Measurements from ENCODE around the gene TMEM200A.

Gene TMEM200A

DNA sequence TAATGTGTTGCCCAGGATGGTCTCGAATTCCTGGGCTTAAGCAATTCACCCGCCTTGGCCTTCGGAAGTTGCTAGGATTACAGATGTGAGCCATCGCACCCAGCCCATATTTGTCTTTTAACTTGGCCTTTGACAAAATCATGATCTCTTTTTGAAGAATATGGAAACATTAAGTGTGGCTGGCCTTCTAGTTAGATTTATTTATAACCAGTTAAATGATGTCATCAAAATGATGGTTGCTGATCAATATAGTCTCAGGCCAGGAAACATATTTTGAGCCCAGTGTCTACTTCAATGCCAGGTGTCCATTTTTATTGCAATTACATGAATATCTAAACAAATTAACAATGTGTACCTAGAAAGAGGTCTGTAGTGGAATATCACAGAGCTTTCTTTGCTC is 69.4 kb downstream of the TMEM200A start:
- CTCF ChIA-PET, result interaction anchor here (0.6 kb wide), 1 partner anchor 437 kb away, joined by 3 read pairs; no protein-coding TSS in a partner anchor
- POLR2A ChIA-PET (ENCODE audit: low non-redundant PET), result no interaction called here
- no peak overlapping the region for H3K27ac ChIP-seq
- DNase-seq (ENCODE audit: low spot score), result no peak
- TF ChIP-seq CTCF (conservative IDR thresholded peaks at IDR 0.05; ENCODE audit: low read depth), result no peak

- no peak for DNase-seq (ENCODE audit: low spot score)
- ChIA-PET CTCF (no interaction called here), POLR2A (ENCODE audit: low non-redundant PET) (no interaction called here)
- no peak overlapping the region for H3K27ac ChIP-seq
- TF ChIP-seq CTCF (conservative IDR thresholded peaks at IDR 0.05; ENCODE audit: low read depth), result no peak
Observed at GRCh38 chr6:130437961-130438360, 72.1 kb downstream of the TMEM200A start.

GRCh38 chr6:130447374-130447773 is 81.6 kb downstream of the TMEM200A start:
- no peak overlapping the region for H3K27ac ChIP-seq
- ChIA-PET CTCF (interaction anchor here (0.6 kb wide), 1 partner anchor 345 kb away, joined by 5 read pairs; no protein-coding TSS in a partner anchor), POLR2A (ENCODE audit: low non-redundant PET) (no interaction called here)
- peak; percentile 31 for DNase-seq (ENCODE audit: low spot score)
- no peak for TF ChIP-seq CTCF (conservative IDR thresholded peaks at IDR 0.05; ENCODE audit: low read depth)

DNA sequence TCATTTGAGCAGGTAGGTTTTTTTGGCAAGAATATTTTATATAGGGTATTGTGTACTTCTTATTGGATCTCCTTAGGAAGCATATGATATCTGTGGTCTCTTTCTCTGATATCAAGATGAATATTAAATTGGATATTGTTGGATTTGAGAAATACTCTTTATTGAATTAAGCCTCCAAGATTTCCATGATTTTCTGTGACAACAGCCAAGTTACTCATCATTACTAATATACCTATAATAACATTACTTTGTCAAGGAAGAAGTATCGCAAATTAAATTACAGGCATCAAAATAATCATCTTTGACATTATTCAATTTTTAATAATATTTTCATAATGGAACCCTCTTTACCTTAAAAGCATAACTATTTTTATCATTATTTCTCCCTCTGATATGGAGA is 86.5 kb downstream of the TMEM200A start:
- no peak overlapping the region for H3K27ac ChIP-seq
- CTCF ChIA-PET, result no interaction called here
- no peak for DNase-seq (ENCODE audit: low spot score)
- TF ChIP-seq CTCF (conservative IDR thresholded peaks at IDR 0.05; ENCODE audit: low read depth), result no peak
- POLR2A ChIA-PET (ENCODE audit: low non-redundant PET), result no interaction called here

DNA sequence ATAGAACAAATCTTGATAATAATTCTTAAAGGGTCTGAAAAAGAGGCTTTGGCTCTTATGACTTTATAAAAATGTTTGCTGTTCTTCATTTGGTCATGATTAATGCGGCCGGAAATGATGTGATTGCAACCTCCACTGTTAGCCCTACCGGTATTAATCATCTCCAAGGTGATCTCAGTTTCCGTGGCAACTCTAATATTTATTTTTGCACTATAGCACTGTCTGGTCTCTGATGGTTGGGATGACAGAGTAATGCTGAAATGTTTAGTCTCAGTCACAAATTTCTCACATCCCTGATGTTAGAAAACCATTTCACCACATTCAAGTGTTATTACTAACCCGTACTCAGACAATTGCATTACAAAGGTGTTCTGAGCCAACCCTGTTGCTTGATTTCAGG is 87.4 kb downstream of the TMEM200A start:
- H3K27ac ChIP-seq, result no peak overlapping the region
- ChIA-PET POLR2A (ENCODE audit: low non-redundant PET) (no interaction called here), CTCF (no interaction called here)
- TF ChIP-seq CTCF (conservative IDR thresholded peaks at IDR 0.05; ENCODE audit: low read depth), result no peak
- DNase-seq (ENCODE audit: low spot score), result peak; percentile 44

DNA sequence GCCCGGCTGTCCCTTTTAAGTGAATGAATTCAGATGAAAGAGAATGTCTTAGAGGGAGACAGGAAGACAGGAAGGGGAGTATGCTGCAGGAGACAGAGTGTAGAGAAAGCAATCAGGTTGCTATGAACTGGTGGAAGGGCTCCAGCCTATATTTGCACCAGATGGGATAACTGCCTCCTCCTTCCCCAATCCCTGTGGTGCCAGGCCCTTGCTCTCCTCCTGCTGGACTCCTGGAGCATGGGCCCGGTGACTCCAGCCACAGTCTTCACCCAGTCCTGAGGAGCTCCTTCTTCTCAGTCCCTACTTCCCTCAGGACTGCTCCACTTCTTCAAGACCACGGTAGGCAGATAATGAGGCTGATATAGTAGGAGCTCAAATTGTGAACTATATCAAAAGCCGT is 91.8 kb downstream of the TMEM200A start:
- no peak overlapping the region for H3K27ac ChIP-seq
- no peak for TF ChIP-seq CTCF (conservative IDR thresholded peaks at IDR 0.05; ENCODE audit: low read depth)
- ChIA-PET POLR2A (ENCODE audit: low non-redundant PET) (no interaction called here), CTCF (no interaction called here)
- DNase-seq (ENCODE audit: low spot score), result no peak

DNA sequence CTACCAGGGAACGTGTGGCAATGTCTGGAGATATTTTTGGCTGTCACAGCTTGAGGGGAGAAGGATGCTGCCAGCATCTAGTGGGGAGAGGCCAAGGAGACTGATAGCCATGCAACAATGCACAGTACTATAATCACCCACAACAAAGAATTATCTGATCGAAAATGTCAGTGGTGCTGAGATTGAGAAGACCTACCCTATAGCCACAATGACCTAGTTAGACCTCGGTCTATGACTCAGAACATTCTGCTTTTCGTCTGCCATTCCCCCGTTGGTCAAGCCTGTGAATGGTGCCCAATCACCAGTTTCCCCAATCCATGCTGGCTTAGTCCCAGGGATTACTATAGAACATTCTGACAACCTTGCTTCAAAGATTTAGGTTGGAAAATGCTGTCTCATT is 93.5 kb downstream of the TMEM200A start:
- DNase-seq (ENCODE audit: low spot score), result no peak
- TF ChIP-seq CTCF (conservative IDR thresholded peaks at IDR 0.05; ENCODE audit: low read depth), result no peak
- ChIA-PET POLR2A (ENCODE audit: low non-redundant PET) (no interaction called here), CTCF (no interaction called here)
- no peak overlapping the region for H3K27ac ChIP-seq

Data from RWPE1 (cell line).